ENCODE measurements around the gene SLC18A3. TPM values are rescaled to one million over a fixed set of nuclear protein-coding genes. Genes with fewer than 3 reads are reported as not detected.

SLC18A3 gene
- total RNA-seq, 1 experiment from 2014 or later = not detected

GRCh38 chr10:49647554-49647953 lies 37.4 kb downstream of the SLC18A3 start:
- no TSS peak for BruUV-seq (replicated peaks)
- ATAC-seq (no peak), DNase-seq (ENCODE audit: low read depth, low spot score) (no peak)
- no peak overlapping the region for H3K9ac ChIP-seq (ENCODE audit: low read length)
- H2AFZ ChIP-seq (ENCODE audit: low read depth, low read length, poor library complexity, severe bottlenecking) = no peak overlapping the region
- H3K36me3 ChIP-seq (ENCODE audit: control insufficient read depth in 1 of 2, insufficient read depth in 2 of 2, low read length in 2 of 2) = no peaks in the 10 kb centered on the region
- H3K9me2 ChIP-seq (ENCODE audit: insufficient read depth) = no peaks in the 10 kb centered on the region
- peaks cover 5% of the 10 kb centered on the region; the same call in 1 of the 2 replicates for H3K27me3 ChIP-seq (ENCODE audit: insufficient read depth, low read length)
- H3K4me2 ChIP-seq (ENCODE audit: low read length) = no peak overlapping the region
- no peak overlapping the region for H3K27ac ChIP-seq (ENCODE audit: low read depth, low read length)
- RAD21 ChIA-PET (ENCODE audit: low non-redundant PET in 1 of 2, low total read pairs in 2 of 2, uncharacterized antibody in 2 of 2, unreplicated experiment in 2 of 2) = no interaction called here
- TF ChIP-seq YY1 (IDR thresholded peaks at IDR 0.05; ENCODE audit: extremely low read depth, insufficient replicate concordance, low read depth, low read length) (no peak), RAD21 (IDR thresholded peaks at IDR 0.05; ENCODE audit: low read depth) (no peak), POLR2AphosphoS5 (IDR thresholded peaks at IDR 0.05; ENCODE audit: low read depth, low read length) (no peak), CTCF (IDR thresholded peaks at IDR 0.05 in 2 of 3, conservative IDR thresholded peaks at IDR 0.05 in 1 of 3; ENCODE audit: borderline replicate concordance in 1 of 3, insufficient read depth in 1 of 3, low read depth in 2 of 3, low read length in 2 of 3) (no peak), ZNF274 (IDR thresholded peaks at IDR 0.05; ENCODE audit: low read depth, low read length) (no peak), CEBPB (IDR thresholded peaks at IDR 0.05; ENCODE audit: low read depth) (no peak), EZH2 (IDR thresholded peaks at IDR 0.05) (no peak)
- TF ChIP-seq, protein P1, sequence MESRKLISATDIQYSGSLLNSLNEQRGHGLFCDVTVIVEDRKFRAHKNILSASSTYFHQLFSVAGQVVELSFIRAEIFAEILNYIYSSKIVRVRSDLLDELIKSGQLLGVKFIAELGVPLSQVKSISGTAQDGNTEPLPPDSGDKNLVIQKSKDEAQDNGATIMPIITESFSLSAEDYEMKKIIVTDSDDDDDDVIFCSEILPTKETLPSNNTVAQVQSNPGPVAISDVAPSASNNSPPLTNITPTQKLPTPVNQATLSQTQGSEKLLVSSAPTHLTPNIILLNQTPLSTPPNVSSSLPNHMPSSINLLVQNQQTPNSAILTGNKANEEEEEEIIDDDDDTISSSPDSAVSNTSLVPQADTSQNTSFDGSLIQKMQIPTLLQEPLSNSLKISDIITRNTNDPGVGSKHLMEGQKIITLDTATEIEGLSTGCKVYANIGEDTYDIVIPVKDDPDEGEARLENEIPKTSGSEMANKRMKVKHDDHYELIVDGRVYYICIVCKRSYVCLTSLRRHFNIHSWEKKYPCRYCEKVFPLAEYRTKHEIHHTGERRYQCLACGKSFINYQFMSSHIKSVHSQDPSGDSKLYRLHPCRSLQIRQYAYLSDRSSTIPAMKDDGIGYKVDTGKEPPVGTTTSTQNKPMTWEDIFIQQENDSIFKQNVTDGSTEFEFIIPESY (IDR thresholded peaks at IDR 0.05; ENCODE audit: extremely low read depth, insufficient replicate concordance, low read length) = no peak
- TF ChIP-seq, protein P2, sequence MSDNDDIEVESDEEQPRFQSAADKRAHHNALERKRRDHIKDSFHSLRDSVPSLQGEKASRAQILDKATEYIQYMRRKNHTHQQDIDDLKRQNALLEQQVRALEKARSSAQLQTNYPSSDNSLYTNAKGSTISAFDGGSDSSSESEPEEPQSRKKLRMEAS (IDR thresholded peaks at IDR 0.05) = no peak
- TF ChIP-seq, protein P3, sequence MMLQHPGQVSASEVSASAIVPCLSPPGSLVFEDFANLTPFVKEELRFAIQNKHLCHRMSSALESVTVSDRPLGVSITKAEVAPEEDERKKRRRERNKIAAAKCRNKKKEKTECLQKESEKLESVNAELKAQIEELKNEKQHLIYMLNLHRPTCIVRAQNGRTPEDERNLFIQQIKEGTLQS (IDR thresholded peaks at IDR 0.05) = no peak
- no peaks in the 10 kb centered on the region for H3K9me3 ChIP-seq (ENCODE audit: control insufficient read depth in 1 of 2, insufficient read depth in 1 of 2, low read depth in 1 of 2, low read length in 2 of 2)
- no peak overlapping the region for H3K4me3 ChIP-seq (replicated peaks in 1 of 2; ENCODE audit: low read depth in 1 of 2, low read length in 2 of 2)
- H3K4me1 ChIP-seq (ENCODE audit: control insufficient read depth in 1 of 2, insufficient read depth in 2 of 2, low read length in 2 of 2) = no peaks in the 10 kb centered on the region
- H4K20me1 ChIP-seq (ENCODE audit: insufficient read depth) = no peaks in the 10 kb centered on the region
- no peaks in the 10 kb centered on the region for H3K79me2 ChIP-seq (ENCODE audit: insufficient read depth, low read length)
- CTCF ChIA-PET = no interaction called here
- intact Hi-C loops (cut with micrococcal nuclease) = no loop called here
- POLR2A ChIA-PET = no interaction called here

All from HCT116 (cell line).